GM12878 (cell line): ENCODE measurements around the gene LRP3.

Experiments used
- CEBPB ChIP-seq, 2 experiments: fragments of 150-350 bp in 1 of 2; IDR thresholded peaks; 2 replicates each; pipeline ENCODE4 v1.6.1; 2012 to 2014; ENCODE audit warnings: low read depth in 2 of 2, low read length in 2 of 2, borderline replicate concordance in 1 of 2, inconsistent platforms in 1 of 2
- CTCF ChIP-seq, 3 experiments: IDR thresholded peaks in 2 of 3; conservative IDR thresholded peaks in 1 of 3; 2 replicates each; pipeline ENCODE4 v1.5.1; 2011; ENCODE audit warnings: low read depth in 3 of 3, low read length in 3 of 3, mild to moderate bottlenecking in 3 of 3, control low read depth in 2 of 3, moderate library complexity in 2 of 3, inconsistent platforms in 1 of 3, mixed read lengths in 1 of 3; ENCODE audit not compliant: control insufficient read depth in 2 of 3, insufficient read depth in 1 of 3; ENCODE audit errors: extremely low read depth in 1 of 3
- ELK1 ChIP-seq: IDR thresholded peaks from 2 replicates; pipeline ENCODE4 v1.6.1; 2012; ENCODE audit warnings: low read depth, low read length, improper control_type of control experiment
- KDM1A ChIP-seq: fragments of 200-600 bp; sonication (generic); IDR thresholded peaks from 2 replicates; pipeline ENCODE4 v1.6.1; 2016; ENCODE audit warnings: borderline replicate concordance
- SMC3 ChIP-seq: IDR thresholded peaks from 2 replicates; pipeline ENCODE4 v1.6.1; 2011; ENCODE audit warnings: low read length, improper control_type of control experiment, borderline replicate concordance
- TF ChIP-seq, protein P1 (sequence below): fragments of 450-650 bp; formaldehyde crosslinking; IDR thresholded peaks from 2 replicates; pipeline ENCODE4 v1.5.0; 2022; ENCODE audit warnings: mild to moderate bottlenecking, missing genetic modification characterization
- TF ChIP-seq, protein P2 (sequence below): IDR thresholded peaks from 2 replicates; pipeline ENCODE4 v1.6.1; 2012; ENCODE audit warnings: mild to moderate bottlenecking, low read depth, low read length

GRCh38 chr19:33227242-33227650 is 33.1 kb downstream of the LRP3 start:
- no peak for TF ChIP-seq KDM1A
- no peak for TF ChIP-seq CTCF (IDR thresholded peaks at IDR 0.05 in 2 of 3, conservative IDR thresholded peaks at IDR 0.05 in 1 of 3; ENCODE audit: control insufficient read depth in 2 of 3, extremely low read depth in 1 of 3, insufficient read depth in 1 of 3, low read depth in 3 of 3, low read length in 3 of 3)
- TF ChIP-seq, protein P1, sequence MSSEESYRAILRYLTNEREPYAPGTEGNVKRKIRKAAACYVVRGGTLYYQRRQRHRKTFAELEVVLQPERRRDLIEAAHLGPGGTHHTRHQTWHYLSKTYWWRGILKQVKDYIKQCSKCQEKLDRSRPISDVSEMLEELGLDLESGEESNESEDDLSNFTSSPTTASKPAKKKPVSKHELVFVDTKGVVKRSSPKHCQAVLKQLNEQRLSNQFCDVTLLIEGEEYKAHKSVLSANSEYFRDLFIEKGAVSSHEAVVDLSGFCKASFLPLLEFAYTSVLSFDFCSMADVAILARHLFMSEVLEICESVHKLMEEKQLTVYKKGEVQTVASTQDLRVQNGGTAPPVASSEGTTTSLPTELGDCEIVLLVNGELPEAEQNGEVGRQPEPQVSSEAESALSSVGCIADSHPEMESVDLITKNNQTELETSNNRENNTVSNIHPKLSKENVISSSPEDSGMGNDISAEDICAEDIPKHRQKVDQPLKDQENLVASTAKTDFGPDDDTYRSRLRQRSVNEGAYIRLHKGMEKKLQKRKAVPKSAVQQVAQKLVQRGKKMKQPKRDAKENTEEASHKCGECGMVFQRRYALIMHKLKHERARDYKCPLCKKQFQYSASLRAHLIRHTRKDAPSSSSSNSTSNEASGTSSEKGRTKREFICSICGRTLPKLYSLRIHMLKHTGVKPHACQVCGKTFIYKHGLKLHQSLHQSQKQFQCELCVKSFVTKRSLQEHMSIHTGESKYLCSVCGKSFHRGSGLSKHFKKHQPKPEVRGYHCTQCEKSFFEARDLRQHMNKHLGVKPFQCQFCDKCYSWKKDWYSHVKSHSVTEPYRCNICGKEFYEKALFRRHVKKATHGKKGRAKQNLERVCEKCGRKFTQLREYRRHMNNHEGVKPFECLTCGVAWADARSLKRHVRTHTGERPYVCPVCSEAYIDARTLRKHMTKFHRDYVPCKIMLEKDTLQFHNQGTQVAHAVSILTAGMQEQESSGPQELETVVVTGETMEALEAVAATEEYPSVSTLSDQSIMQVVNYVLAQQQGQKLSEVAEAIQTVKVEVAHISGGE (CRISPR knock-in tag), result no peak
- TF ChIP-seq SMC3, result no peak
- no peak for TF ChIP-seq ELK1
- TF ChIP-seq, protein P2, sequence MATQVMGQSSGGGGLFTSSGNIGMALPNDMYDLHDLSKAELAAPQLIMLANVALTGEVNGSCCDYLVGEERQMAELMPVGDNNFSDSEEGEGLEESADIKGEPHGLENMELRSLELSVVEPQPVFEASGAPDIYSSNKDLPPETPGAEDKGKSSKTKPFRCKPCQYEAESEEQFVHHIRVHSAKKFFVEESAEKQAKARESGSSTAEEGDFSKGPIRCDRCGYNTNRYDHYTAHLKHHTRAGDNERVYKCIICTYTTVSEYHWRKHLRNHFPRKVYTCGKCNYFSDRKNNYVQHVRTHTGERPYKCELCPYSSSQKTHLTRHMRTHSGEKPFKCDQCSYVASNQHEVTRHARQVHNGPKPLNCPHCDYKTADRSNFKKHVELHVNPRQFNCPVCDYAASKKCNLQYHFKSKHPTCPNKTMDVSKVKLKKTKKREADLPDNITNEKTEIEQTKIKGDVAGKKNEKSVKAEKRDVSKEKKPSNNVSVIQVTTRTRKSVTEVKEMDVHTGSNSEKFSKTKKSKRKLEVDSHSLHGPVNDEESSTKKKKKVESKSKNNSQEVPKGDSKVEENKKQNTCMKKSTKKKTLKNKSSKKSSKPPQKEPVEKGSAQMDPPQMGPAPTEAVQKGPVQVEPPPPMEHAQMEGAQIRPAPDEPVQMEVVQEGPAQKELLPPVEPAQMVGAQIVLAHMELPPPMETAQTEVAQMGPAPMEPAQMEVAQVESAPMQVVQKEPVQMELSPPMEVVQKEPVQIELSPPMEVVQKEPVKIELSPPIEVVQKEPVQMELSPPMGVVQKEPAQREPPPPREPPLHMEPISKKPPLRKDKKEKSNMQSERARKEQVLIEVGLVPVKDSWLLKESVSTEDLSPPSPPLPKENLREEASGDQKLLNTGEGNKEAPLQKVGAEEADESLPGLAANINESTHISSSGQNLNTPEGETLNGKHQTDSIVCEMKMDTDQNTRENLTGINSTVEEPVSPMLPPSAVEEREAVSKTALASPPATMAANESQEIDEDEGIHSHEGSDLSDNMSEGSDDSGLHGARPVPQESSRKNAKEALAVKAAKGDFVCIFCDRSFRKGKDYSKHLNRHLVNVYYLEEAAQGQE, result no peak
- TF ChIP-seq CEBPB (IDR thresholded peaks at IDR 0.05; ENCODE audit: borderline replicate concordance in 1 of 2, low read depth in 2 of 2, low read length in 2 of 2), result no peak
